MM.1S (cell line): ENCODE data around the gene RHBG.

Experiments used
- CTCF ChIP-seq: fragments of 300-600 bp; sonication (generic); IDR thresholded peaks from 2 replicates; pipeline ENCODE4 v1.5.1; 2016; ENCODE audit warnings: antibody characterized with exemption, low read length, mixed read lengths
- EZH2 ChIP-seq: fragments of 300-600 bp; sonication (generic); optimal IDR thresholded peaks from 2 replicates; pipeline ENCODE3; 2017; ENCODE audit warnings: low read depth, mild to moderate bottlenecking, antibody characterized with exemption, low read length, mixed read lengths

- no peak for TF ChIP-seq CTCF
- TF ChIP-seq EZH2, result no peak
Measured at GRCh38 chr1:156420205-156421061, 51.4 kb downstream of the RHBG start.
